MCF 10A (cell line): ENCODE data around the gene KCMF1. TPM values are rescaled to one million over a fixed set of nuclear protein-coding genes. Genes with fewer than 3 reads are reported as not detected.

Experiments
- BruUV-seq: library from RNA; stranded (reverse); fragments of 400-500 nt; replicated peaks from 2 replicates; lab custom pipeline; 2021; lab: Mats Ljungman, UMichigan
- CTCF ChIA-PET: fragments of 300-600 bp; sonication (Branson Sonifier 250); formaldehyde crosslinking; extraction: SDS; loops from one replicate; lab custom pipeline; 2021; ENCODE audit warnings: antibody characterized with exemption, inconsistent platforms; lab: Yijun Ruan, JAX
- POLR2A ChIA-PET: fragments of 300-600, 350-650 bp; sonication (Branson Sonifier 250); formaldehyde crosslinking; extraction: SDS; loops from one replicate; lab custom pipeline; 2020; ENCODE audit warnings: antibody characterized with exemption, inconsistent platforms; lab: Yijun Ruan, JAX
- DNase-seq: peaks from one replicate; pipeline ENCODE4 v3.0.0-alpha.2; 2018; ENCODE audit not compliant: unreplicated experiment
- H3K27ac Mint-ChIP-seq: one replicate; pipeline ENCODE4 v1.8.0; 2022; ENCODE audit warnings: mild to moderate bottlenecking, low read depth, mixed read lengths; ENCODE audit not compliant: unreplicated experiment
- H3K27me3 Mint-ChIP-seq: one replicate; pipeline ENCODE4 v1.8.0; 2022; ENCODE audit warnings: mixed read lengths; ENCODE audit not compliant: insufficient read depth, unreplicated experiment
- H3K36me3 Mint-ChIP-seq: one replicate; pipeline ENCODE4 v1.8.0; 2022; ENCODE audit warnings: mild to moderate bottlenecking, moderate library complexity, mixed read lengths; ENCODE audit not compliant: insufficient read depth, unreplicated experiment
- H3K4me1 Mint-ChIP-seq: one replicate; pipeline ENCODE4 v1.8.0; 2022; ENCODE audit warnings: mixed read lengths; ENCODE audit not compliant: insufficient read depth, unreplicated experiment
- H3K4me3 Mint-ChIP-seq: one replicate; pipeline ENCODE4 v1.8.0; 2022; ENCODE audit warnings: mild to moderate bottlenecking, moderate library complexity, mixed read lengths; ENCODE audit not compliant: unreplicated experiment
- H3K9me3 Mint-ChIP-seq: one replicate; pipeline ENCODE4 v1.8.0; 2022; ENCODE audit warnings: mixed read lengths; ENCODE audit not compliant: unreplicated experiment
- CTCF ChIP-seq: fragments of 200-600 bp; IDR thresholded peaks from one replicate; pipeline ENCODE4 v1.8.0; 2022; ENCODE audit warnings: antibody characterized with exemption, mild to moderate bottlenecking; ENCODE audit not compliant: unreplicated experiment
- intact Hi-C: fragments of 100-400 bp; cut with micrococcal nuclease; formaldehyde crosslinking; loops from 2 replicates; pipeline ENCODE4 v1.14.1; 2022
- total RNA-seq: library from RNA; stranded (reverse); gene quantifications from 2 replicates; pipeline ENCODE4 v1.2.3, GENCODE V29; 2022

KCMF1 gene
- total RNA-seq, 1 experiment from 2014 or later, result 170 TPM

GRCh38 chr2:85104228-85104627 is 133.3 kb downstream of the KCMF1 start:
- no peak for TF ChIP-seq CTCF
- H3K4me3 Mint-ChIP-seq, result no peak overlapping the region
- H3K27ac Mint-ChIP-seq, result no peak overlapping the region
- ChIA-PET POLR2A (interaction anchor here (1.7 kb wide), 1 partner anchor 19 kb away, joined by 3 read pairs; no protein-coding TSS in a partner anchor), CTCF (interaction anchor here (1.3 kb wide), 2 partner anchors 181 to 196 kb away, joined by 7 read pairs; no protein-coding TSS in a partner anchor)
- no TSS peak for BruUV-seq
- H3K4me1 Mint-ChIP-seq, result no peaks in the 10 kb centered on the region
- no peaks in the 10 kb centered on the region for H3K36me3 Mint-ChIP-seq
- no peak for DNase-seq
- no peaks in the 10 kb centered on the region for H3K9me3 Mint-ChIP-seq
- H3K27me3 Mint-ChIP-seq, result no peaks in the 10 kb centered on the region
- intact Hi-C loops, result no loop called here

- peak; percentile 65 for DNase-seq
- intact Hi-C loops, result no loop called here
- H3K27ac Mint-ChIP-seq, result no peak overlapping the region
- no peak overlapping the region for H3K4me3 Mint-ChIP-seq
- BruUV-seq, result no TSS peak
- no peaks in the 10 kb centered on the region for H3K4me1 Mint-ChIP-seq
- POLR2A ChIA-PET, result no interaction called here
- H3K27me3 Mint-ChIP-seq, result no peaks in the 10 kb centered on the region
- CTCF ChIA-PET, result interaction anchor here (0.7 kb wide), 1 partner anchor 56 kb away, joined by 5 read pairs; no protein-coding TSS in a partner anchor
- no peak for TF ChIP-seq CTCF
- H3K36me3 Mint-ChIP-seq, result no peaks in the 10 kb centered on the region
- H3K9me3 Mint-ChIP-seq, result no peaks in the 10 kb centered on the region
Measured at GRCh38 chr2:85106489-85107180, 135.7 kb downstream of the KCMF1 start.

Other genes starting within 250 kb of the KCMF1 start
- 17.3 and 20.0 TPM in 2 replicates for gene TRABD2A, start 90.1 kb upstream of the KCMF1 start, total RNA-seq
- gene TMSB10, start 65.5 kb upstream of the KCMF1 start, total RNA-seq, result 3,313 and 3,349 TPM in 2 replicates
- 0.81 and 1.1 TPM in 2 replicates for gene TCF7L1, start 162.2 kb downstream of the KCMF1 start, total RNA-seq